GM21786 (cell line): ENCODE measurements around the gene DHRS3.

ENCODE experiments used
- ATAC-seq: cut with Tn5 transposase; IDR thresholded peaks from one replicate; pipeline ENCODE4 v1.9.1; 2021; ENCODE audit not compliant: unreplicated experiment

DHRS3 gene

DNA sequence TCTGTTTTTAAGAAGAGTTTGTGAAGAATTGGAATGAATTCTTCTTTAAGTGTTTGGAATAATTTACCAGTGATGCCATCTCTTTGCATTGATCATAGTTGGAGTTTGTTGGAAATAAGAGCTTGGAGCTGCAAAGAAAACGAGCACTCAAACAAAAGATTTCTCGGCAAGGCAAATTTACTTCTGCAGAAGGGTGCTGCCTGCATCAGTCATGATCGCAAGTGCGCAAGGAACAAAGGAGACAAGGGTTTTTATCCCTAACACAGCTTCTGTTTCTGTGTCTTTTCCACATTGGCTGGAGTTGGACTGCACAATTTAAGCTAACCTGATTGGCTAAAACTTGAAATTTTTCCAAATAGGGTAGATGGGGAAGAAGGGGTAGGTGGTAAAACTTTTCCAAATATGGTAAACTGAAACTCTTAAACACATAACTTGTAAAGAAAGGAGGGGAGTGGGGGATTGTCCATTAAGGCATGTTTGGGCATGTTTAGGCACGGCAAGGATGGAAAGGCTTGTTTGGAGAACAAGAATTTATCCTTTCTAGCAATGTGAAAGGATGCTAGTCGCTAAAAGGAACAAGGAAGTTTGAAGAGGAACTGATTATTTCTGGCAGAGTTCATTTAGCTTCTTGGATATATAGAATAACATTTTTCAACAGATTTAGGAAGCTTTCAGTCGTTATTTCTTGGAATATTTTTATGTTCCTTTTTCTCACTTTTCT is 22.4 kb upstream of the DHRS3 start:
- no peak for ATAC-seq

DNA sequence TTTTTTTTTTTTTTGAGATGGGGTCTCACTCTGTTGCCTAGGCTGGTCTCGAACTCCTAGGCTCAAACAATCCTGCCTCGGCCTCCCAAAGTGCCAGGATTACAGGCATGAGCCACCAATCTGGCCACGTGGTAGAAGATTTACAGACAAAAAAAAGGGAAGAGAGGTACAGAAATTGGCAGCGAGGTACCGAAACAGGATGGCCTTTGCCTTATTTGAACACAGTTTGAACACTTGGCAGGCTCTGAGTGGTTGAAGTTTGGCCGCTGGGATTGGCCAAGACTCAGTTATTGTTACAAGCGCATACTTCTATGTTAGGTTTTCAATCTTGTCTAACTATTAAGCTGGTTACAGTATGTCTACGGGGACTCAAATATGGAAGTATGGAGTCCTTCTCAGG is 19.7 kb upstream of the DHRS3 start:
- ATAC-seq = no peak

DNA sequence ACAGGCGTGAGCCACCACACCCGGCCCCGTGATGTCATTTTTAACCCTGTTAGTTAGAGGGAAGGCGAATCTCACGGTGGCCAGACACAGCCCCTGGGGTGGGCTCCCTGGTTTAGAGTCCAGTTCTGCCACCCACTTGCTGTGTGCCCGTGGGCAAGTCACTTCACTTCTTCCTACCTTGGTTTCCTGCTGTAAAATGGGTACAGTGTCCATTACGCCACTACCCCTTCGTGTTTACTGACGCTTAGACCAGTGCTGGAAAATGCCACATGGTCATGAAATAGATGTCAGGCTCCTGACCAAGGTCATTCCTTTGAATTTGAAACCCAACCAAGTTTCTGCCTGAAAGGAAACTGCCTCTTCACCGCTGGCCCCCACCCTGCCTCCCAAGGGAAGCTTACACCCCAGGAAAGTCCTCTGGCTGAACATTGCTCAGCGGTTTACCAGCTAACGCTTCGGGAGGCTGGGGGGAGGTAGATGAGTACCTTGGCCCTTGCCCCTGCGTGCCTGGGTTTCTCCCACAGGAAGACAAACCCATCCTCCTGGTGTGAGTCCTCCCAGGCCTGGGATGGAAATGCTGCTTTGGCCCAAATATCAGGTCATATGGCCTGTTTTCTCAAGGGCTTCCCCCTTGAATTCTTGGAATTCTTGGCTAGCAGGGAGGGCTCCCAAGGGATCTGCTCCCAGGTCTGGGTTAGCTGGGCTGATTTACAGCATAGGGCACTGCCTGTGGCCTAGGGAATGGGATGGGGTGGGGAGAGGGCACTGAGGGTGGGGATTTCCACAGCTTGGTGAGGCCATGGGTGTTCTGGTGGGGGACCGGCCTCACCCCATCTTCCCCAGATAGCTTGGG is 18.3 kb upstream of the DHRS3 start:
- no peak for ATAC-seq

DNA sequence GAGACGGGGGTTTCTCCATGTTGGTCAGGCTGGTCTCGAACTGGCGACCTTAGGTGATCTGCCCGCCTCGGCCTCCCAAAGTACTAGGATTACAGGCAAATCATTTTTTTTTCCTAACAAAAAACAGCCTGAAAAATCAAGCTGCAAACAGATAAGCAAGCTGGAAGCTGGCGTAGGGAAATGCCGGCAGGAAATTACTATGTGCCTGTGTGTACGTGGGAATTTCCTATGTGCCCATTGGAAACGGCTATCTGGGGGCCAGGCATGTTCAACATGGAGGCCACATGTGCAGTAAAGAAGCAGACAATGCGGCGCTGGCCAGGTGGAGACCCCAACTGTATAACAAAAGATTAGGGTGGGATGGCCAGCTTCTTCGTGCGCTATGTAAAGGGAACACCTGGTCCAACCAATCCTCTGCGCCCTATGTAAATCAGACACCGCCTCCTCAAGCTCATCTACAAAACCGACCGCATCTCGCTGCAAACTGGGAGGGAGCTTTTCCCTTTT is 16.7 kb upstream of the DHRS3 start:
- no peak for ATAC-seq

DNA sequence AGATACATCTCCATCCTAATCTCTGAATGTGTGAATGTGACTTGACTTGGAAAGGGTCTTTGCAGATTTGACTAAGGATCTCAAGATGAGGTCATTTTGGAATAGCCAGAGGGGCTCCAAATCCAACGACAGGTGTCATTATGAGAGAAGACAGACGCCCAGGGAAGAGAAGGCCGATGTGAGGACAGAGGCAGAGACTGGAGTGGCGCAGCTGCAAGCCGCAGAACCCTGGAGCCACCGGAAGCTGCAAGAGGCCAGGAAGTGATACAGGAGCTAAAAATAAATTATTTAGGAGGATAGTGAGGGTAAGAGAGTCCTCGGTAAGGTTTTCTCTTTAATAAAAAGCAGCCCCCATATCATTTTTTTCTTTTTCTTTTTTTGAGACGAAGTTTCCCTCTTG is 16.1 kb upstream of the DHRS3 start:
- no peak for ATAC-seq

DNA sequence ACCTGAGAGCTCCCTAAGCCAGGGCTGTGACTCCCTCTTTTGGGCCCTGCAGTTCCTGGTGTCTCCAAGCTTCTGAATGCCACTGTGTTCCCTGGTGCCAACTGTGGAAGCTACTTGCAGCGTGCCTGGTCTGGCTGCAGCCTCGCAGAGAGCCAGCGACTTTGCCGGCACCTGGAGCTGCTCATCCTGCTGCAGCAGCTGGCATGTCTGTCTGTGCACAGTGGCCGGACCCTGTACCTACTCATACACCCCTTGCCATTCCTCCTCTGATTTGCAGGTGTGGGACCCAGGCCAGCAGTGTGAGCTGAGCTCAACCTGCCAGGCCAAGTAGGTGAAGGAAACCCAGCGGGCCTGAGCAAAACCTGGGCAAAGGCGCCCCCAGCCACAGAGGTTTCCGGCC is 13.6 kb upstream of the DHRS3 start:
- ATAC-seq = no peak

DNA sequence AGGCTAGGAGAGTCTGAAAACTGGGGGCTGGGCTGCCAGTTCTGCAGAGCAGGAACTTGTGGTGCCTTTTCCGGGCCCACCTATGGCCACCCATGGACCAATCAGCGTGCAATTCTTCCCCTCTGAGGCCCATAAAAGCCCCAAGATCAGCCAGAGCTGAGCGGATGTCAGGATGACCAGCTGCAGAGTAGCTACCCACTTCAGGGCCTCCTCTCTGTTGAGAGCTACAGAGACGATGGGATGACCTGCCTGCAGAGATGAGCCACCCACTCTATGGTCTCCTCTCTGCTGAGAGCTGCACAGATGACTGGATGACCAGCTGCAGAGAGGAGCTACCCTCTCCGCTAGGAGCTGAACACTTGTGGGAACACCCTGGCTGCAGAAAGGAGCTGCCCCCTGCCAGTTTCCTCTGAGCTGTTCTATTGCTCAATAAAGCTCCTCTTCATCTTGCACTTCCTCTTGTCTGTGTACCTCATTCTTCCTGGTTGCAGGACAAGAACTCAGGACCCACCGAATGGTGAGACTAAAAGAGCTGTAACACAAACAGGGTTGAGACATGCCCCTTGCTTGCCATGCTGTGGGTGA is 13.0 kb upstream of the DHRS3 start:
- ATAC-seq = no peak

DNA sequence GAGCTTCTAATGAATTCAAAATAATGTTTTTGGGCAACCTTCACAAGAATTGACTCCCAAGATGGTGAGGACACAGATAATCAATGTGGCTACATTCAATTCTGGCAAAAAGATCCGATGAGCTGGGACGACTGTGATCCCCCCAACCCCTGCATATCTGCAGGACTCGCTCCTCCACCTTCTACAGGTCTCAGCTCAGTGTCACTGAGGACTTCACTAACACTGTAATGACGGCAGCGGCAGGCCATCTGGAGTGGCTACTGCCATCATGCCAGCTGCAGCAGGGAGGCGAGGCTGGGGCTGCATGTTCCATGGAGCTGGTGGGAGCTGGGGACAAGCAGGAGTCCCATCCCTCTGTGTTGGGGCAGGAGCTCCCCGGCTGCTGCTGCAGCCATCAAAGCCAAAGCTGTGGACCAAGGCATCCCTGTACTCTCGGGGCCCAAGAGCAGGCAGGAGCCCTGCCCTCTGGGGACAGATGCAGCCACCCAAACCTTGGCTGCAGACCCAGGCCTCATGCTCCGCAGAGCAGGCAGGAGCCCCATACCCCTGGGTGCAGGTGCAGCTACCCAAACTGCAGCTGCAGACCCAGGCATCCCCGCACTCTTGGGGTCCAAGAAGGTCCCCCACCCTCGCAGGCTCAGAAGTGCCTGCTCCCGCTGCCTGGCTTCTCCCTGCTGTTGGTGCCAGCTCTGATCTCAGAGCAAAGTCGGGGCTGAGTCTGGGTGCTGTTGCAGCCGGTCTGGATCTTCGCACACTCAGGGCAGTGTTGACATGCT is 12.2 kb upstream of the DHRS3 start:
- ATAC-seq = no peak

DNA sequence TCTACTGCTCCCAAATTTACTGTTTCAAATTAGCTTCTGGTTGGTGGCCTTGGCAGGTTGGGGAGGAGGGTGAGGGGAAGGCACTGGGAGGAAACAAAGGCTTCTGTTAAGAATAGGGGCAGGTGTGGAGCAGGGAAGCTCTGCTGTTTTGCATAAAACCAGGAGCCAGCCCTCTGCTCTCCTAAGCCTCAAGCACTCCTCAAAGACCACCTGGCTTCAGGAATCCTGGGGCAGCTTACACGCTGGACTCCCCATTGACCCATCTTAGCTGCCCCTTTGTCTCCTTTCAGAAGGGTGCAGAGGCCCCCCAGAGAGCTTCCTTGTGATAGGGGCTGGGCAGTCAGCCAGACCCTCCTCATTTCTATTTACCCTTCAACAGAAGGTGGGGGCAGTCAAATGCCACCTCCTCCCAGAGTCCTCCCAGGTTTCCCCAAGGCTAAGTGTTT is 11.5 kb upstream of the DHRS3 start:
- ATAC-seq = no peak

DNA sequence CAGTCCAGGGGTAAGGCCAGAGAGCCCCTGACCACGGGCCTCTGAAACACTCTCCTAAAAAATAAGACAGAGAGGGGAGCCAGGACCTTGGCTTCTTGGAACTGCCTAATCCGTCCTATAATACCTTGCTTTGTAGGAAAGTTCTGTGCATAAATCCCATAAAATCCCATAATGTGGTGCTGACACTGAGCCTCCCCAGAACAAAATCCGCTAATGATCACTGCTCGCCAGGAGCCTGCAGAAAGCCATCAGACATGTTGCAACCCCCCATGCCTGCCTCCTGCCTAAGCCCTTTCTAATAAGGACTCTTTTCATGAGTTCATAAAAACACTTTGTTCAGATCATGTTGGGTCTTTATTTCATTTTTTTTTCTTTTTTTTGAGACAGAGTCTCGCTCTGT is 9.3 kb upstream of the DHRS3 start:
- no peak for ATAC-seq

DNA sequence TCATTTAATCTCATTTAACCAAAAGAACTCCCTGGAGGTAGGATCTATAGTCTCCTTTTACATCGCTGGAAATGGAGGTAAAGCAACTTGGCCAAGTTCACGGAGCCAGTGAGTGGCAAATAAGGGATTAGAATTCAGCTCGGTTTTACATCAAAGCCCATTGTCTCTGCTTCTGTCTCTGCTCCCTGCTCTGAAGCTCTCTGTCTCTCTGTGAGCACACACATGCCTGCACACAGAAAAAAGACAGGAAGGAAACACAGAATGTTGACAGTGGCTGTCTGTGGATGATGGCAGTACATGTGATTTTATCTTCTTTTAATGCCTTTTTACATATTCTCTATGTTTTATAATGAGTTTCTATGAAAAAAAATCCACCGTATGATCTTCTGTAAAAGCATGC is 8.9 kb upstream of the DHRS3 start:
- ATAC-seq = no peak

DNA sequence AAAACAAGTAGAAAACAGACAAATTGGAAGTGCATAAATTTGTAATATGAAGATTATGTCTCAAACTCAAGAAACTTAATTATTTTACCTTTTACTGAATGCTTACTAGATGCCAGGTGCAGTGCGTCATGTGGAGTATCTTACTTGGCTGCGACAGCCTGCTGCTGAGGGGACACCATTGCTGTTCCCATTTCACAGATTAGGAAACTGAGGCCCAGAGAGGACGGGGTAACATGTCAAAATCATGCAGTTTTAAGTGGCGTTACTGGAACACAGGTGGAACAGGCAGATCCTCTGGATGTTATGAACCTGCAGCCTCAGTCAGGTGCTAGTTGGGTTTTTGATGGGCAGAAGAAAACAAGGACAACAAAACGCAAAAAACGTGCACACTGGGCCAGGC is 7.3 kb upstream of the DHRS3 start:
- ATAC-seq = no peak

DNA sequence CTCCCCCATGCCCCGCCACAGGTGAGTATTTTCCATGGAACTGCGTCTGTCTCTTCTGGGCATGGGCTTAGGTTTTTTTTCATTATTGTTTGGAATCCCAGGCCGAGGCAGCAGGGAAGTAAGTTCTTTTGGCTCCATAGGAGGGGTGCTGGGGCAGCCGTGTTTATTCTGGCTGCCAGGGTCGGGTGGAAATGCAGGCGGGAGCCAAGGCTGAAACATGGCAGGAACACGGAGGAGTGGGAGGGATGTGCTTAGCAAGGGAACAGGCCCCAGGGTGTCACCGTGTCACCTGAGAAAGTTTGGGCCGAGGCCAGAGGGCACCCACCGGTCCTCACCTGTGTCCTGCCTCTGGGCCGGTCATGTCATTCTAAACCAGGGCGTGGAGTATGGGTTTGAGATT is 4.5 kb upstream of the DHRS3 start:
- ATAC-seq = no peak

DNA sequence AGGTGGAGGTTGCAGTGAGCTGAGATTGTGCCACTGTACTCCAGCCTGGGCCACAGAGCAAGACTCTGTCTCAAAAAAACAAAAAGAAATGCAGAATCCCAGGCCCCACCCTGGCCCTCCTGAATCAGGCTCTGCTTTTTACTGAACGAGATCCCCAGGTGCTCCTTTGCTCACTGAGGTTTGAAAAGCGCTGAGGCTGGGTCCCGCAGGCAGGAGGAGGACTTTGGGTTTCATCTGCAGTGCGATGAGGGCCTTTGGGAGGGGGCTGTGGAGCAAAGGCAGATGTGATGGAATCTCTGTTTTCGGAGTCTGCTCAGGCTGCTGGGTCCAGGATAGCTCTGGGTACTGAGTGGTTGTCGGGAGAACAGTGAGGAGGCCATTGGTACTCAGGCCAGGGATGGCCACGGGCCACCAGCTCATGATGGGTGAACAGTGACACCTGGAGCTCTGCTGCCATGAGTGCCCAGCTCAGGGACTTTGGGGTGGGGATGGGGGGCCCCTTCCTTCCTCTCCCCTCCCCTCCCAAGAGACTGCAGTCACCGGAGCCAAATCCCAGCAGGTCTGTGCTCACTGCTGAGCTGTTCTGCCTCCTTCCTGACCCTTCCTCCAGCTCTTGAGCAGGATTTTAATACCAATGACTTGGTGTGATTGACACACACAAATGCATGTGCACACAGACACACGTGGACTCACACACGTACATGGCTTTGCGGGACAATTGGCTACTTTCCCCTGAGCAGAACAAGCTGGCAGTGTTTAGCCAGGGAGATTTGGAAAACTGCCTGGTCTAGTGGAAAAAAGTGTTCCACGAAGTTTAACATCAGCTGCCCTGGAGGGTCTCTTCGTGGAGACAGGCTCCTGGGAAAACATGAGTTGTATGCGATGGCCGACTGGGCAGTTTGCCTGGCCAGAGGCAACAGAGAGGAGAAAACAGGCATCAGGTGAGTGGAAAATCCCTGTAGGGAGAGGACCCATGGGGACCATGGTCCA is 3.6 kb upstream of the DHRS3 start:
- no peak for ATAC-seq

DNA sequence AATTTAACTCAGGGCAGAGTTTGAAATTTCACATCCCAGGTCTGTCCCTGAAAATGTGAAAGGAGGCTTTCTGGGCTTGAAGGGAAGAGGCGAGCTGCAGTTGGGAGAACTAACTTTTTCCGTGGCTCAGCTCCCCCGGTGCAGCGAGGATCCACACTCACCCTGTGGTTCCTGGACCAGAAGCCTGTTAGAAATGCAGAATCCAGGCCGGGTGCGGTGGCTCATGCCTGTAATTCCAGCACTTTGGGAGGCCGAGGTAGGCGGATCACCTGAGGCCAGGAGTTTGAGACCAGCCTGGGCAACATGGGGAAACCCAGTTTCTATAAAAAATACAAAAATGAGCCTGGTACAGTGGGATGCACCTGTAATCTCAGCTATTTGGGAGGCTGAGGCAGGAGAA is 2.9 kb upstream of the DHRS3 start:
- no peak for ATAC-seq

DNA sequence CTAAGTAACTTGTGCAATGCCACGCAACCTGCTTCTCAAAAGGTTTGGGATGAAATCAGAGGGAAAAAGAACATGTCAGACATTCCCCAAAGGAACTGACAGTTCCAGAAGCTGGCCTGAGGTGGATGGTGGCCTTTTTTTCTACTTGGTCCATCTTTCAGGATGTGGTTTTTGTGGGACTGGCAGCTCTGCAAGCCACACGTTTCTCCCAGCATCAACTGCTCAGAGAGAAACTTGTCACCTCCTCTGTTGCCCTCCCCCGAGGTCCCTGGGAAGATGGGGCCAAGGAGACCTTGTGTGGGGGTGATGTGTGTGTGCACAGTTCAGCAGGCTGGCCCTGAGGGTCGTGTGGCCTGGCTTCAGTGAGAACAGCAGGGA is 2.5 kb upstream of the DHRS3 start:
- ATAC-seq = no peak

DNA sequence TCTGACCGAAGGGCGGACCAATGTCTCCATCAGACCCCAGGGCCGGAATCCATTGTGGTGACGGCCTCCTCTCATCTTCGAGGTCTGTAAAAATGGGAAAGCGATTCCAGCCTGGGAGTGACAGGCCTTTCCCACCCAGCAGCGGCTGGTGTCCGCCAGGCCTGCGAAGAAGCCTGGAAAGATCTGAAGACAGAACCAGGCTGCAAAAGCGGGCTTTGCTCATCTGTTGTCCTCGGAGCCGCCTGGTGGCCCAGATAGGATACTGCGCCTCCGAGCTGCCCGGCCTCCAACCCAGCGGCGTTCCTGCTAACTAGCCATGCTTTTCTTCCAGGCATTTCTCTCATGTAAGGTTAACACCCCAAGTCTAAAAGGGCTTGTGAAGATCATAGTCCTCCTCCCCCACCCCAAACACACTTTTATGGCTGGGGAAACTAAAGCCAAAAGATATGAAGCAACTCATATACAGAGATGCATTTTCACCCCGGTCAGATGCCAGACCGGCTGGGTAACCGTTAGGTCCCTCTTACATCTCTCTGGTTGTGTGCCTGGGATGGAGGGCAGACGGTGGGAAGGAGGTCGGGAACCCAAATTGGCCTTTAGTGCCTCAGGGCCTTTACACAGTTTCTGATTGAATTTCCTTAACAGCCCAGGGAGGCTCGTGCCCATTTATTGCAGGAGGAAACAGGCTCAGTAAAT is 1.9 kb upstream of the DHRS3 start:
- ATAC-seq = no peak

DNA sequence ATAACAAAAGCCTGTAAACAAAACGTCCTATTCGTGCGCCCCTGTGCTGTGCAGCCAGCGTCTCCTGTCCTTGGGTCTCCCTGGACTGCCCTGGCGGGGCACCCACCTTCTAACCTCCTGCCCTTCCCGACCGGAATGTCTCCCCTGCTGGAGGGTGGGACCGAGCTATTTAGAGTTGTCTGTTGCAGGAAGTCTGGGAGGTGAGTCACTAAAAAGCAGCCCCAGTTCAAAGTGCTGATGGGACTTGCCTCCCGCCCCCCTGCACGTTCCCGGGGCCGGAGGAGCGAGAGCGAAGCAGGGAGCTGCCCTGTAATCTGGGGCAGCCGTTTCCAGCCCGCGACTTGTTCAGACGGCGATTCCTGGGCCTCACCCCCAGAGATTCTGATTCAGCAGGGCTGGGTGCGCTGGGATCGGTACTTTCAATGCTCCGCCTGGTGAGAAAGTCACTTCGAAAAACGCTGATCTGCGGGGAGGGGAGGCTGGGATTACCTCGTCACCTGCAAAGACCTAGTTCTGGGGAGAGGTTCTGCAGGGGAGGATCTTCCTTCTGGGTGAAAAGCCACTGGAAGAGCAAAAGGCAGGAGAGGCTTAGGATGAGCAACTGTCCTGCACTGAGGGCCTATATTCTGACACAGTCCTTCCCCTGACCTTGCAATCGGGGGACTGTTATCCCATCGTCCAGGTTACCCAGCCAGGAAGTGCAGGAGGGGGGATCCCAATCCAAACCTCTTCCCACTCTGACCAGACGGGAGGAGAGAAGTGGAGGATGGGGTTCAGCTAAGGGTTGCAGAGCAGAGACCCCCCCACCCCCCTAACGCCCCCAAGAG is 1.2 kb upstream of the DHRS3 start:
- no peak for ATAC-seq

DNA sequence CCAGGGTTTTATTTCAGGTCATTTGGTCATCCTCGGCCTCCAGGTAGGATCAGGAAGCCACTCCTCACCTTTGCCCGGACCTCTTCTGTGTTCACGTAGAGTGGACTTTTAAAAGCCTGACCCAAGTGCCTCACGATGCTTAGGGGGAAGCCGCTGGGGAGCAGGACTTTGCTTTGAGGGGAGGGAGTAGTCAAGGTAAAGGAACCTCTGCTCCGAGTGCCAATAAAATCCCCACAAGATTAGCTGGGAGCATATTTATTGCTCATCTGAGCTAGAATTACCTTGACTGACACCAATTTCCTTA is 603 bp upstream of the DHRS3 start:
- ATAC-seq = no peak
